GM12891 (cell line): ENCODE data around the gene FMO5.

Experiments
- DNase-seq: peaks from one replicate; pipeline ENCODE4 v3.0.0; 2011; ENCODE audit warnings: low spot score; ENCODE audit not compliant: insufficient read length
- FAIRE-seq: peaks from 2 replicates; lab custom pipeline; 2011; peaks lifted over from hg19 to GRCh38; lab: Jason Lieb, UNC
- PAX5 ChIP-seq: IDR thresholded peaks from 2 replicates; pipeline ENCODE4 v1.6.1; 2011; ENCODE audit warnings: low read length, moderate library complexity, mild to moderate bottlenecking; ENCODE audit not compliant: insufficient read depth, severe bottlenecking
- POLR2A ChIP-seq: IDR thresholded peaks from 2 replicates; pipeline ENCODE4 v1.6.1; 2011; ENCODE audit warnings: low read depth, low read length, control low read depth
- POLR2AphosphoS5 ChIP-seq: IDR thresholded peaks from 2 replicates; pipeline ENCODE4 v1.6.1; 2011; ENCODE audit warnings: low read depth, low read length, control low read depth
- POU2F2 ChIP-seq: IDR thresholded peaks from 2 replicates; pipeline ENCODE4 v1.6.1; 2011; ENCODE audit warnings: low read depth, mild to moderate bottlenecking, control low read depth, low read length, moderate library complexity
- SPI1 ChIP-seq: IDR thresholded peaks from 2 replicates; pipeline ENCODE4 v1.6.1; 2011; ENCODE audit warnings: low read depth, low read length, control low read depth
- TAF1 ChIP-seq: IDR thresholded peaks from 2 replicates; pipeline ENCODE4 v1.6.1; 2011; ENCODE audit warnings: low read depth, low read length, control low read depth

Gene FMO5

DNA sequence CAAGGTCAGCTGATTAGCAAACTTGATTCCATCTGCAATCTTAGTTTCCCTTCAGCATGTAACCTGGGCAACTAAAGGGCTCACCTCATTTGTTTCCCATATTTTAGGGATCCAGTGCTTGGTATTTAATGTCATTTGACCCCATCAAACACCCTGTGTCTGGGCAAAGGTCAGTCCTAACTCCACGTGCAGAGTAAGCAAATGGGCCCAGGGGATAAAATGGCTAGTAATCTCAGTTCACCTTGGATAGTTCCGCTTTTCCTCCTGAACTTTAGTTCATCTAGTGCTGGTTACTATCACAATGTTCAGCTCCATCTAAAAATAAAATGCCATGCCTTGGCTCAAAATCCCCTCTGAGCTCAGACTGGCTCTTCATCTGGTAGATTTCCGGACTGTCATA, 72.4 kb downstream of the FMO5 start:
- FAIRE-seq, result no peak
- no peak for TF ChIP-seq TAF1
- TF ChIP-seq SPI1, result no peak
- TF ChIP-seq PAX5, result no peak
- no peak for DNase-seq

DNA sequence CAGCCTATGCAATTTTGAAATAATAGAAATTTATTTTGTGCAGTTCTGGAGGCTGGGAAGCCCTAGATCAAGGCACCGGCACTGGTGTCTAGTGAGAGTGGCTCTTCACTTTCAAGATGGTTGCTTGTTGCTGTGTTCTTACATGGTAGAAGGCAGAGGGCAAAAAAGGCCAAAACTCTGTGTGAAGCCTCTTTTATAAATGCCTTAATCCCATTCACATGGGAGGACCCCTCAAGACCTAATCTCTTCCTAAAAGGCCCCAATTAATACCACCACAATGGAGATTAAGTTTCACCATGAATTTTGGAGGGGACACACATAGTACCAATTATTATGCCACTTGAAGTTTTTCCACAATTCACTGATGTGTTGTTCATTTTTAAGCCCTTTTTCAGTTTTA, 73.9 kb downstream of the FMO5 start:
- no peak for TF ChIP-seq PAX5
- TF ChIP-seq POLR2A, result no peak
- TF ChIP-seq SPI1, result no peak
- TF ChIP-seq POU2F2, result no peak
- no peak for TF ChIP-seq POLR2AphosphoS5
- TF ChIP-seq TAF1, result no peak
- DNase-seq, result no peak
- FAIRE-seq, result no peak

DNA sequence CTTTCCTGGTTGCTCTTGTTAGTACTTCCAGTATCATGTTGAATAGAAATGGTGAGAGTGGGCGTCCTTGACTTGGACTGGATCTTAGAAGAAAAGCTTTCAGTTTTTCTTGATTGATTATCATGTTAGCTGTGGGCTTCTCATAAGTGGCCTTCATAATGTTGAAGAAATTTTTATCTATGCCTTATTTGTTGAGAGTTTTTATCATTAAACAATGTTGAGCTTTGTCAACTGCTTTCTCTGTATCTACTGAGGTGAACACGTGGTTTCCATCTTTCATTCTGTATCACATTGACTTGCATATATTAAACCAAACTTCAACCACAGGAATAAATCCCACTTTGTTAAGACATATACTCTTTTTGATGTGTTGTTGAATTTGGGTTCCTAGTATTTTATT, 82.3 kb downstream of the FMO5 start:
- no peak for FAIRE-seq

More for the DNA sequence above, 82.3 kb downstream of the FMO5 start:
- no peak for TF ChIP-seq POU2F2
- no peak for TF ChIP-seq POLR2A
- DNase-seq, result no peak
